Astrocyte (in vitro differentiated cells and primary cell): ENCODE data around the gene ATG2B. TPM values are rescaled to one million over a fixed set of nuclear protein-coding genes. Genes with fewer than 3 reads are reported as not detected.

Experiments used
- DNase-seq: peaks from one replicate; pipeline ENCODE4 v3.0.0-alpha.2; 2010; ENCODE audit warnings: low read depth
- FAIRE-seq: peaks from 2 replicates; lab custom pipeline; 2011; peaks lifted over from hg19 to GRCh38; lab: Jason Lieb, UNC
- H2AFZ ChIP-seq: 2 replicates; pipeline ENCODE4 v1.6.0; 2012; ENCODE audit warnings: low read depth, low read length, inconsistent platforms
- H3K27ac ChIP-seq: 2 replicates; pipeline ENCODE4 v1.5.1; 2011; ENCODE audit warnings: low read depth, low read length, inconsistent platforms
- H3K27me3 ChIP-seq: 2 replicates; pipeline ENCODE4 v1.6.0; 2011; ENCODE audit warnings: low read length, inconsistent platforms; ENCODE audit not compliant: insufficient read depth
- H3K36me3 ChIP-seq: 2 replicates; pipeline ENCODE4 v1.5.1; 2011; ENCODE audit warnings: low read length, inconsistent platforms; ENCODE audit not compliant: insufficient read depth
- H3K4me1 ChIP-seq: 2 replicates; pipeline ENCODE4 v1.5.1; 2011; ENCODE audit warnings: low read length, inconsistent platforms; ENCODE audit not compliant: insufficient read depth
- H3K4me2 ChIP-seq: 2 replicates; pipeline ENCODE4 v1.6.0; 2012; ENCODE audit warnings: low read length, inconsistent platforms
- H3K4me3 ChIP-seq: 2 replicates; pipeline ENCODE4 v1.5.1; 2011; ENCODE audit warnings: low read depth, mild to moderate bottlenecking, low read length, inconsistent platforms; ENCODE audit not compliant: insufficient read depth
- H3K79me2 ChIP-seq: 2 replicates; pipeline ENCODE4 v1.6.0; 2012; ENCODE audit warnings: mild to moderate bottlenecking, low read length, inconsistent platforms; ENCODE audit not compliant: insufficient read depth
- H3K9ac ChIP-seq: 2 replicates; pipeline ENCODE4 v1.6.0; 2012; ENCODE audit warnings: mild to moderate bottlenecking, low read length, inconsistent platforms
- H3K9me3 ChIP-seq: 2 replicates; pipeline ENCODE4 v1.5.1; 2012; ENCODE audit warnings: low read depth, mild to moderate bottlenecking, low read length, inconsistent platforms; ENCODE audit not compliant: insufficient read depth
- H4K20me1 ChIP-seq: 2 replicates; pipeline ENCODE4 v1.6.0; 2012; ENCODE audit warnings: low read length, inconsistent platforms; ENCODE audit not compliant: insufficient read depth
- H3K27ac Mint-ChIP-seq: one replicate; pipeline ENCODE4 v1.8.0; 2021; ENCODE audit warnings: mild to moderate bottlenecking, mixed read lengths; ENCODE audit not compliant: unreplicated experiment
- H3K27me3 Mint-ChIP-seq: one replicate; pipeline ENCODE4 v1.8.0; 2021; ENCODE audit warnings: low read depth, mixed read lengths; ENCODE audit not compliant: unreplicated experiment
- H3K36me3 Mint-ChIP-seq: one replicate; pipeline ENCODE4 v1.8.0; 2021; ENCODE audit warnings: low read depth, mixed read lengths; ENCODE audit not compliant: unreplicated experiment
- H3K4me1 Mint-ChIP-seq: one replicate; pipeline ENCODE4 v1.8.0; 2021; ENCODE audit warnings: low read depth, mixed read lengths; ENCODE audit not compliant: unreplicated experiment
- H3K4me3 Mint-ChIP-seq: one replicate; pipeline ENCODE4 v1.8.0; 2021; ENCODE audit warnings: mild to moderate bottlenecking, moderate library complexity, mixed read lengths; ENCODE audit not compliant: unreplicated experiment
- H3K9me3 Mint-ChIP-seq: one replicate; pipeline ENCODE4 v1.8.0; 2021; ENCODE audit warnings: mild to moderate bottlenecking, mixed read lengths; ENCODE audit not compliant: unreplicated experiment
- CTCF ChIP-seq: IDR thresholded peaks from 2 replicates; pipeline ENCODE4 v1.5.1; 2011; ENCODE audit warnings: low read depth, mild to moderate bottlenecking, inconsistent platforms, low read length, moderate library complexity; ENCODE audit not compliant: insufficient read depth
- EZH2 ChIP-seq: IDR thresholded peaks from 2 replicates; pipeline ENCODE4 v1.6.1; 2012; ENCODE audit warnings: mild to moderate bottlenecking, low read length, inconsistent platforms; ENCODE audit not compliant: insufficient read depth
- total RNA-seq: library from RNA; stranded (reverse); gene quantifications from 2 replicates; pipeline ENCODE4 v1.2.1, GENCODE V29; 2021

The ATG2B gene
- total RNA-seq, 1 donor from 2014 or later: 14.2 TPM

DNA sequence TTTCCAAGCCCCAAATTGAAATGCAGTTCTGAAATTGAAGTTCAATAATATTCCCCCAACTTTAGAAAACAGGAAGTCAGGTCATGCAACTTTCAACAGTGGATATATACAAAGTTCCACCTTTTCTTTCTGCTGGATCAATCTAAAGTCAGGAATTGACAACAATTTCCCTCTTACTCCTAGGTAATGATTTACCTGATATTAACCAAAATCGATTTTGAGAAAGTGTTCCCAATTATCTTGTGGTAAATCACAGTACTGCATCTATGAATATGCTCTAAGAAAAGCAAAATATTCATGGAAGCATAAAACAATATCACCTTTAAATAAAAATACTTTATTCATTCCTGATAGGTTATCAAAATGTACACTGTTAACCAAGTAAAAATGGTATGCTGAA, 78.7 kb downstream of the ATG2B start:
- no peak overlapping the region for H3K27ac Mint-ChIP-seq
- H3K27ac ChIP-seq: no peak overlapping the region
- H3K36me3 Mint-ChIP-seq: peaks cover 11% of the 10 kb centered on the region

DNA sequence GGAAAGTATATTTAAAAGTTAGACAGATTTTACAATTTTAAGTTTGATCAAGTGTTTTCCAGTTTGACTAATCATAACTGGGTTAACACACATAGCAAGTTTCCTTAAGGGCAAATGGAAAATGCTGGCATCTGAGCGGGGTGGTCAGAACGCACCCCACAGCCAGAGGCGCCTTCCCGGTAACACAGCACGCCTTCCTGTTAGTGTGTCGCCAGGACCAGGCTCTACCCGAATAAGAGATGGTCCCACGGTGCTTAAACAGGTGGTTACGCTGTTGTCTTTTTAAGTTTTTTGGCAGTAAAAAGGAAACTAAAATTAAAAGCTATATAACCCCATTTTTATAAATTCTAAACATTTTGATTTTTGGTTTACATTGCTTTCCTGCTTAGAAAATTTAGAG, 79.1 kb downstream of the ATG2B start:
- no peaks in the 10 kb centered on the region for H3K27me3 Mint-ChIP-seq
- H3K9me3 Mint-ChIP-seq: no peaks in the 10 kb centered on the region
- FAIRE-seq: no peak
- H3K4me3 ChIP-seq: no peak overlapping the region
- no peaks in the 10 kb centered on the region for H3K4me1 ChIP-seq
- H3K27me3 ChIP-seq: no peaks in the 10 kb centered on the region
- H3K27ac ChIP-seq: no peak overlapping the region
- no peak overlapping the region for H3K9ac ChIP-seq
- DNase-seq: no peak
- H2AFZ ChIP-seq: no peak overlapping the region
- H3K79me2 ChIP-seq: no peaks in the 10 kb centered on the region
- H3K36me3 ChIP-seq: no peaks in the 10 kb centered on the region
- no peaks in the 10 kb centered on the region for H3K9me3 ChIP-seq
- H3K4me1 Mint-ChIP-seq: peaks cover 12% of the 10 kb centered on the region
- TF ChIP-seq EZH2 (no peak), CTCF (no peak)
- H4K20me1 ChIP-seq: peaks cover 4% of the 10 kb centered on the region
- H3K4me3 Mint-ChIP-seq: no peak overlapping the region
- H3K36me3 Mint-ChIP-seq: peaks cover 7% of the 10 kb centered on the region
- no peak overlapping the region for H3K27ac Mint-ChIP-seq
- no peak overlapping the region for H3K4me2 ChIP-seq

More for the DNA sequence above, 78.7 kb downstream of the ATG2B start:
- H3K4me2 ChIP-seq: no peak overlapping the region
- no peak overlapping the region for H3K9ac ChIP-seq
- no peak for TF ChIP-seq EZH2
- no peak for TF ChIP-seq CTCF
- peaks cover 4% of the 10 kb centered on the region for H4K20me1 ChIP-seq
- no peaks in the 10 kb centered on the region for H3K9me3 Mint-ChIP-seq
- no peak overlapping the region for H2AFZ ChIP-seq
- FAIRE-seq (no peak), DNase-seq (no peak)
- no peaks in the 10 kb centered on the region for H3K27me3 ChIP-seq
- peaks cover 9% of the 10 kb centered on the region for H3K4me1 Mint-ChIP-seq
- no peak overlapping the region for H3K4me3 Mint-ChIP-seq
- no peaks in the 10 kb centered on the region for H3K9me3 ChIP-seq
- H3K4me3 ChIP-seq: no peak overlapping the region
- H3K27me3 Mint-ChIP-seq: no peaks in the 10 kb centered on the region
- H3K4me1 ChIP-seq: no peaks in the 10 kb centered on the region
- H3K36me3 ChIP-seq: no peaks in the 10 kb centered on the region
- no peaks in the 10 kb centered on the region for H3K79me2 ChIP-seq

GRCh38 chr14:96281486-96281885, 81.7 kb downstream of the ATG2B start:
- Histone ChIP-seq H3K27ac (no peak overlapping the region), H3K27me3 (no peaks in the 10 kb centered on the region), H3K4me2 (no peak overlapping the region), H3K4me3 (no peak overlapping the region), H3K36me3 (no peaks in the 10 kb centered on the region), H3K9me3 (peaks cover 4% of the 10 kb centered on the region), H3K9ac (no peak overlapping the region), H2AFZ (no peak overlapping the region), H4K20me1 (peaks cover 4% of the 10 kb centered on the region), H3K79me2 (no peaks in the 10 kb centered on the region), H3K4me1 (no peaks in the 10 kb centered on the region)
- no peak for FAIRE-seq
- Mint-ChIP-seq H3K36me3 (peaks cover 9% of the 10 kb centered on the region), H3K4me3 (no peak overlapping the region), H3K27ac (no peak overlapping the region), H3K9me3 (peaks cover 6% of the 10 kb centered on the region), H3K4me1 (peaks cover 12% of the 10 kb centered on the region), H3K27me3 (no peaks in the 10 kb centered on the region)
- TF ChIP-seq CTCF: no peak
- no peak for TF ChIP-seq EZH2
- DNase-seq: no peak
